ENCODE data around the gene SMARCD1. TPM values are rescaled to one million over a fixed set of nuclear protein-coding genes. Genes with fewer than 3 reads are reported as not detected.

SMARCD1 gene
- total RNA-seq (10 to 100 TPM; 13.6 to 35.7 (median 22.0) TPM), polyA plus RNA-seq (10 to 100 TPM in 1 of 2 donors, 1 to 10 TPM in 1; 8.5 to 19.3 TPM)
- long read RNA-seq, donor 1, partial matches to known transcripts: 0 of 3 reads
- long read RNA-seq, donor 1, other reads (novel, unspliced or antisense): 1 of 3 reads
- long read RNA-seq, donor 2, partial matches to known transcripts: 0 of 2 reads
- long read RNA-seq, donor 2, other reads (novel, unspliced or antisense): 0 of 2 reads
- long read RNA-seq, donor 3, partial matches to known transcripts: 0 of 3 reads
- long read RNA-seq, donor 3, other reads (novel, unspliced or antisense): 2 of 3 reads

GRCh38 chr12:50084775-50085614, at the start of gene SMARCD1:
Gene SMARCD1, plus strand, starts transcription at chr12:50085342. Its CDS starts 28 bp downstream, at chr12:50085370.
- H3K9me3 ChIP-seq: no peaks in the 10 kb centered on the region
- intact Hi-C loops (cut with DNase I): loop anchor here in 6 of 10 donors (1.0 to 10.0 kb wide), 5 partner anchors 26 to 230 kb away; partner anchors contain the start of gene CERS5 (in 1 of the 6)
- DNase-seq (peak; percentile 92 to 97 (median 95)), ATAC-seq (peak; percentile 95 to 97 (median 96))
- H3K36me3 ChIP-seq: peaks cover 5 to 37% (median 34%) of the 10 kb centered on the region in 9 donors
- peaks cover 0 to 29% (median 14%) of the 10 kb centered on the region in 12 donors for H3K4me1 ChIP-seq
- H3K4me3 ChIP-seq: peak within 1 kb of the TSS; percentile 80 to 99 (median 94)
- WGBS, 4 donors: 0 to 1% (median 1%) methylated on average over 40 to 69 of the region's 69 CpGs
- H3K27ac ChIP-seq: peak within 1 kb of the TSS; percentile 90 to 100 (median 98)
- TF ChIP-seq, protein P1, sequence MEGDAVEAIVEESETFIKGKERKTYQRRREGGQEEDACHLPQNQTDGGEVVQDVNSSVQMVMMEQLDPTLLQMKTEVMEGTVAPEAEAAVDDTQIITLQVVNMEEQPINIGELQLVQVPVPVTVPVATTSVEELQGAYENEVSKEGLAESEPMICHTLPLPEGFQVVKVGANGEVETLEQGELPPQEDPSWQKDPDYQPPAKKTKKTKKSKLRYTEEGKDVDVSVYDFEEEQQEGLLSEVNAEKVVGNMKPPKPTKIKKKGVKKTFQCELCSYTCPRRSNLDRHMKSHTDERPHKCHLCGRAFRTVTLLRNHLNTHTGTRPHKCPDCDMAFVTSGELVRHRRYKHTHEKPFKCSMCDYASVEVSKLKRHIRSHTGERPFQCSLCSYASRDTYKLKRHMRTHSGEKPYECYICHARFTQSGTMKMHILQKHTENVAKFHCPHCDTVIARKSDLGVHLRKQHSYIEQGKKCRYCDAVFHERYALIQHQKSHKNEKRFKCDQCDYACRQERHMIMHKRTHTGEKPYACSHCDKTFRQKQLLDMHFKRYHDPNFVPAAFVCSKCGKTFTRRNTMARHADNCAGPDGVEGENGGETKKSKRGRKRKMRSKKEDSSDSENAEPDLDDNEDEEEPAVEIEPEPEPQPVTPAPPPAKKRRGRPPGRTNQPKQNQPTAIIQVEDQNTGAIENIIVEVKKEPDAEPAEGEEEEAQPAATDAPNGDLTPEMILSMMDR (IDR thresholded peaks at IDR 0.05): peak in 10 of 12 donors; percentile 19 to 83 (median 66)
- no peak for TF ChIP-seq POLR2A (IDR thresholded peaks at IDR 0.05)
- no peaks in the 10 kb centered on the region for H3K27me3 ChIP-seq

- H3K27me3 ChIP-seq: peaks cover 0 to 7% (median 0%) of the 10 kb centered on the region in 9 donors
- no peaks in the 10 kb centered on the region for H3K36me3 ChIP-seq
- DNase-seq (no peak), ATAC-seq (no peak)
- H3K9me3 ChIP-seq: no peaks in the 10 kb centered on the region
- intact Hi-C loops (cut with DNase I): loop anchor here in 2 of 10 donors (5.0 kb wide), 1 partner anchor 34 kb away; no protein-coding TSS in a partner anchor
- H3K4me3 ChIP-seq: no peak overlapping the region
- WGBS, 4 donors: 90 to 97% (median 92%) methylated on average over 4 of the region's 4 CpGs
- TF ChIP-seq, protein P1 (IDR thresholded peaks at IDR 0.05): no peak
- TF ChIP-seq POLR2A (IDR thresholded peaks at IDR 0.05): no peak
- H3K4me1 ChIP-seq: peaks cover 0 to 8% (median 0%) of the 10 kb centered on the region in 12 donors
- no peak overlapping the region for H3K27ac ChIP-seq
Observed at GRCh38 chr12:50038336-50038735, 46.8 kb upstream of the SMARCD1 start.

DNA sequence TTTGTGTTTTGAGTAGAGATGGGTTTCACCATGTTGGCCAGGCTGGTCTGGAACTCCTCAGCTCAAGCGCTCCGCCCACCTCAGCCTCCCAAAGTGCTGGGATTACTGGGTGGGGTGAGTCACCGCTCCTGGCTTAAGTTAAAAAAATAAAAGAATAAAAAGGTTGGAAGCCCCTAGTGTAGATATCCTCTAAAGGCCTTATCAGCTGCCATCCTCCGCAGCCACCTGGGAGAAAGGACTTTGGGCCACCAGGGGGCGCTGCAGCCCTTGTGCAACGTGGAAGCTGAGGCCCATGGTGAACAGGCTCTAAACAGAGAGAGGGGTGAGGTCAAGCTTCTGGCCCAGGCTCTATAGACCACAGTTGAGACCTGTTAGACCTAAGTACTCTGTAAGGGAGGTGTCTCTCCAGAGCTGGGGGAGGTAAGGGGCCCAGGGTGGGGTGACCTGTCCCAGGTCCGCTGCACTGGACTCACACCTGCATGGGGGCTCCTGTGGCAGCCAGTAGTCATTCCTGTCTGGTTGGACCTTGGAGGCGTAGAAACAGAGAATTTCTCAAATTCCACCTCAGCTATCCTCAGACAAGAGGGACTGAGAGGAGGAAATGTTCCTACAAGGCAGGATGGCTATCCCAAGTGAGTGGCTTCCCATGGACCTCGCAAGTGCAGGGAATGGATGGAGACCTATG, 45.8 kb upstream of the SMARCD1 start:
- 46 to 50% (median 48%) methylated on average over 9 of the region's 9 CpGs for WGBS, 4 donors
- TF ChIP-seq POLR2A (IDR thresholded peaks at IDR 0.05): no peak
- TF ChIP-seq, protein P1 (IDR thresholded peaks at IDR 0.05): peak; percentile 74 to 96 (median 87)
- Histone ChIP-seq H3K27ac (no peak overlapping the region), H3K27me3 (peaks cover 0 to 3% (median 0%) of the 10 kb centered on the region in 9 donors), H3K4me1 (peaks cover 0 to 5% (median 0%) of the 10 kb centered on the region in 12 donors), H3K9me3 (no peaks in the 10 kb centered on the region), H3K4me3 (no peak overlapping the region), H3K36me3 (no peaks in the 10 kb centered on the region)
- DNase-seq (peak; percentile 74 to 90 (median 80)), ATAC-seq (peak; percentile 31 to 91 (median 84))
- intact Hi-C loops (cut with DNase I): loop anchor here in 3 of 10 donors (1.0 to 5.0 kb wide), 2 partner anchors 31 to 33 kb away; no protein-coding TSS in a partner anchor
